ENCODE data around the gene SF3B1.
"Not testable (repeated sequence)": the region's sequence is repeated elsewhere in the genome, so short reads cannot be mapped to it uniquely, and the experiment has no call there.

SF3B1 gene

GRCh38 chr2:197353393-197354168 lies 81.2 kb downstream of the SF3B1 start:
- DNase-seq (ENCODE audit: low read depth, low spot score): no peak
- H3K36me3 ChIP-seq (ENCODE audit: insufficient read depth, low read length): no peaks in the 10 kb centered on the region
- H3K4me3 ChIP-seq: no peak overlapping the region
- H3K27ac ChIP-seq: no peak overlapping the region
- no peak overlapping the region for H3K9ac ChIP-seq (ENCODE audit: insufficient read length)
- no peaks in the 10 kb centered on the region for H3K9me3 ChIP-seq (ENCODE audit: low read depth, low read length)
- no peak for TF ChIP-seq EZH2 (IDR thresholded peaks at IDR 0.05)

DNA sequence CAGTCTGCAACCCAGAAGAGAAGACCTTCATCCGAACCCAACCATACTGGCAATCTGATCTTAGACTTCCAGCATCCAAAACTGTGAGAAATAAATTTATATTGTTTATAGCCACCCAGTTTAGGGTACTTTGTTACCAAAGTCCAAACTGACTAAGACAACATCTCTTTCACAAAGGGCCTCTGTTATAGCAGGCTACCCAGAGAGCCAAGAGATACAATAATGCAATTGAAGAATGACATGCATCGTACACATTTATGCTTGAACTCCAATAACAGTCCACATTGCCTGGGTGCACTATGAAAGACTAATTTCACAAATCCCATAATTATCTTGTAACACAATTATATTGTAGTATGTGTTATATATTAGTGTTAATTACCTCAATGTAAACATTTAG lies 85.1 kb downstream of the SF3B1 start:
- H3K36me3 ChIP-seq (ENCODE audit: insufficient read depth, low read length): no peaks in the 10 kb centered on the region
- no peak overlapping the region for H3K27ac ChIP-seq
- no peaks in the 10 kb centered on the region for H3K9me3 ChIP-seq (ENCODE audit: low read depth, low read length)
- TF ChIP-seq EZH2 (IDR thresholded peaks at IDR 0.05) (no peak), POLR2AphosphoS5 (IDR thresholded peaks at IDR 0.05; ENCODE audit: borderline replicate concordance, low read depth, low read length) (no peak), FOXP2 (optimal IDR thresholded peaks at IDR 0.05; ENCODE audit: control extremely low read depth, extremely low read length, insufficient read depth) (no peak)
- no peak overlapping the region for H3K4me3 ChIP-seq
- DNase-seq (ENCODE audit: low read depth, low spot score): no peak
- no peak overlapping the region for H3K9ac ChIP-seq (ENCODE audit: insufficient read length)

GRCh38 chr2:197348721-197349360 lies 86.0 kb downstream of the SF3B1 start:
- no peak overlapping the region for H3K27ac ChIP-seq
- TF ChIP-seq EZH2 (IDR thresholded peaks at IDR 0.05): no peak
- TF ChIP-seq POLR2AphosphoS5 (IDR thresholded peaks at IDR 0.05; ENCODE audit: borderline replicate concordance, low read depth, low read length): no peak
- no peak overlapping the region for H3K4me3 ChIP-seq
- no peaks in the 10 kb centered on the region for H3K9me3 ChIP-seq (ENCODE audit: low read depth, low read length)
- no peak for DNase-seq (ENCODE audit: low read depth, low spot score)
- no peak overlapping the region for H3K9ac ChIP-seq (ENCODE audit: insufficient read length)
- H3K36me3 ChIP-seq (ENCODE audit: insufficient read depth, low read length): no peaks in the 10 kb centered on the region

GRCh38 chr2:197345846-197346370 lies 88.9 kb downstream of the SF3B1 start:
- TF ChIP-seq FOXP2 (optimal IDR thresholded peaks at IDR 0.05; ENCODE audit: control extremely low read depth, extremely low read length, insufficient read depth): no peak
- no peak for TF ChIP-seq POLR2AphosphoS5 (IDR thresholded peaks at IDR 0.05; ENCODE audit: borderline replicate concordance, low read depth, low read length)
- no peak for TF ChIP-seq EZH2 (IDR thresholded peaks at IDR 0.05)
- no peak overlapping the region for H3K9ac ChIP-seq (ENCODE audit: insufficient read length)
- no peak for DNase-seq (ENCODE audit: low read depth, low spot score)
- no peak overlapping the region for H3K4me3 ChIP-seq
- H3K36me3 ChIP-seq (ENCODE audit: insufficient read depth, low read length): no peaks in the 10 kb centered on the region
- no peaks in the 10 kb centered on the region for H3K9me3 ChIP-seq (ENCODE audit: low read depth, low read length)
- H3K27ac ChIP-seq: no peak overlapping the region

DNA sequence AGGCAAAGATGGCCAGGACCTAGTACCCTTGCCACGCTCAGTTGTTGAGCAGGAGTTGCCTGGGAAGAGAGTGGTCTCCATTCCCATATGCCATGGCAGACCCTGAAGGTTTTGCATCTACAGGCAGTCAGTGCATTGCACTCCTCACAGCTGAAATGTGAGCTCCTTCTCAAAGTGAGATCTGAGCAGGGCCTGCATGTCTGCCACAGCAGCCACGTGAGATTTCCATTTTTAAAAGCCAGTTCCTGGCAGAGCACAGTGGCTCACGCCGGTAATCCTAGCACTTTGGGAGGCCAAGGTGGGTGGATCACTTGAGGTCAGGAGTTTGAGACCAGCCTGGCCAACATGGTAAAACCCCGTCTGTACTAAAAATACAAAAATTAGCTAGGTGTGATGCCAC lies 90.9 kb downstream of the SF3B1 start:
- H3K36me3 ChIP-seq (ENCODE audit: insufficient read depth, low read length); DNase-seq (ENCODE audit: low read depth, low spot score): not testable (repeated sequence)

DNA sequence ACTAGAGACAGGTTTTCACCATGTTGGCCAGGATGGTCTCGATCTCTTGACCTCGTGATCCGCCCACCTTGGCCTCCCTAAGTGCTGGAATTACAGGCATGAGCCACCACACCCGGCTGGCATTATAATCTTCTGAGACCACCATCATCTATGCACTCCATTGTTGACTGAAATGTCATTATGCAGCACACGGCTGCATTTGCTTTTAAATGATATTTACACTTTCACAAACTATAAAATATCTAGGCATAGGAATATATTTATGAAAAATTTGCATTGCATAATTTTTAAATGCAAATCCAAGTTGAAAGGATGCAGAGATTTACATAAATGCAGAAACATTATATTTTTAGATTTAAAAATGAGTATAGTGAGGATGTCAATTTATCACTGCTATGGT lies 94.2 kb downstream of the SF3B1 start:
- TF ChIP-seq EZH2 (IDR thresholded peaks at IDR 0.05) (no peak), FOXP2 (optimal IDR thresholded peaks at IDR 0.05; ENCODE audit: control extremely low read depth, extremely low read length, insufficient read depth) (no peak), POLR2AphosphoS5 (IDR thresholded peaks at IDR 0.05; ENCODE audit: borderline replicate concordance, low read depth, low read length) (no peak)
- Histone ChIP-seq H3K9ac (ENCODE audit: insufficient read length) (no peak overlapping the region), H3K9me3 (ENCODE audit: low read depth, low read length) (no peaks in the 10 kb centered on the region), H3K36me3 (ENCODE audit: insufficient read depth, low read length) (no peaks in the 10 kb centered on the region), H3K27ac (no peak overlapping the region), H3K4me3 (no peak overlapping the region)
- DNase-seq (ENCODE audit: low read depth, low spot score): no peak

More for the DNA sequence above, 90.9 kb downstream of the SF3B1 start:
- H3K4me3 ChIP-seq; H3K9ac ChIP-seq (ENCODE audit: insufficient read length); H3K9me3 ChIP-seq (ENCODE audit: low read depth, low read length); H3K27ac ChIP-seq: not testable (repeated sequence)

Measured in SK-N-MC (cell line).